ENCODE data around the gene RGS11. TPM values are rescaled to one million over a fixed set of nuclear protein-coding genes. Genes with fewer than 3 reads are reported as not detected.

Gene RGS11
- total and polyA plus RNA-seq, 12 donors: 1.9 to 36.4 (median 12.5) TPM

GRCh38 chr16:321532-321931, 45.8 kb upstream of the RGS11 start:
- H3K9me3 ChIP-seq: no peaks in the 10 kb centered on the region
- WGBS, 2 donors: 75 to 78% methylated on average over 9 of the region's 9 CpGs
- H3K4me1 ChIP-seq: peaks cover 0 to 27% (median 20%) of the 10 kb centered on the region in 9 donors
- ATAC-seq (no peak), DNase-seq (no peak)
- no peak overlapping the region for H3K27ac ChIP-seq
- no peak overlapping the region for H3K4me3 ChIP-seq
- H3K27me3 ChIP-seq: no peaks in the 10 kb centered on the region
- intact Hi-C loops (cut with DNase I): no loop called here
- peaks cover 0 to 21% (median 0%) of the 10 kb centered on the region in 9 donors for H3K36me3 ChIP-seq
- TF ChIP-seq CTCF (IDR thresholded peaks at IDR 0.05): no peak

DNA sequence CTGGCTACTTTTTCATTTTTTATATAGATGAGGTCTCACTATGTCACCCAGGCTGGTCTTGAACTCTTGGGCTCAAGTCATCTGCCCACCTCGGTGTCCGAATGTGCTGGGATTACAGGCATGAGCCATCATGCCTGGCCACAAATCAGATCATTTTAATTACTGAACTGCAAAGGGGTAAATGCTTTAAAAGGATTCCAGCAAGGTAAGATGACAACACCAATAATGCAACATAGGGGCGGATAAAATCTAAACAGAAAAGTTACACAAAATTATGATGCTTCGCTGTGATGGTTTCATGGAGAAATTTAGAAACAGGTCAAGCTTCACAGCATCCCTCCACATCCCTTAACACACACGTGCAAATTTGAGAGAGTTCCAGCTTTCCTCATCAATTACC, 44.5 kb upstream of the RGS11 start:
- intact Hi-C loops (cut with DNase I): no loop called here

DNA sequence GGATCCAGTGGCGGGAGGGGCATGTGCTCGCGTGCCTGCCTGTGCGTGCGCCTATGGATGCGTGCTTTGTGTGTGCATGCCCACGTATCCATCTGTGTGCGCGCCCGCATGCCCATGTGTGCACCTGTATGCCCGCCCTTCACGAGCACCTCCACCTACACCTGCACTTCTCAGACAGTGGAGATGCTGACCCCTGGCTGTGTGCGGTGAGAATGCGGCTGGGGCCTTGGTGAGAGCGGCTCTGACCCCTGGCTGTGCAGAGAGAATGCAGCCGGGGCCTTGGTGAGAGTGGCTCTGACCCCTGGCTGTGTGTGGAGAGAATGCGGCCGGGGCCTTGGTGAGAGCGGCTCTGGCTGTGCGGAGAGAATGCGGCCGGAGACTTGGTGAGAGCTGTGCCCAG, 42.9 kb upstream of the RGS11 start:
- WGBS, 2 donors: 86 to 94% methylated on average over 22 of the region's 22 CpGs
- H3K27me3 ChIP-seq: no peaks in the 10 kb centered on the region
- H3K4me1 ChIP-seq: no peaks in the 10 kb centered on the region
- intact Hi-C loops (cut with DNase I): no loop called here
- no peak for DNase-seq
- TF ChIP-seq CTCF (IDR thresholded peaks at IDR 0.05): no peak
- H3K36me3 ChIP-seq: peaks cover 0 to 34% (median 6%) of the 10 kb centered on the region in 9 donors
- no peak overlapping the region for H3K4me3 ChIP-seq
- H3K27ac ChIP-seq: no peak overlapping the region
- H3K9me3 ChIP-seq: no peaks in the 10 kb centered on the region
- no peak for ATAC-seq

More for the DNA sequence above, 44.5 kb upstream of the RGS11 start:
- Histone ChIP-seq H3K4me1 (peaks cover 0 to 14% (median 11%) of the 10 kb centered on the region in 9 donors), H3K9me3 (no peaks in the 10 kb centered on the region), H3K27me3 (no peaks in the 10 kb centered on the region), H3K4me3 (no peak overlapping the region), H3K27ac (no peak overlapping the region), H3K36me3 (peaks cover 0 to 21% (median 0%) of the 10 kb centered on the region in 9 donors)
- DNase-seq (no peak), ATAC-seq (no peak)
- WGBS, 2 donors: 94 to 97% methylated on average over 5 of the region's 5 CpGs
- TF ChIP-seq CTCF (IDR thresholded peaks at IDR 0.05): no peak

- DNase-seq (no peak), ATAC-seq (no peak)
- H3K27me3 ChIP-seq: no peaks in the 10 kb centered on the region
- no peaks in the 10 kb centered on the region for H3K9me3 ChIP-seq
- H3K4me1 ChIP-seq: no peaks in the 10 kb centered on the region
- H3K27ac ChIP-seq: no peak overlapping the region
- 94 to 96% methylated on average over 5 of the region's 5 CpGs for WGBS, 2 donors
- H3K36me3 ChIP-seq: peaks cover 0 to 45% (median 6%) of the 10 kb centered on the region in 9 donors
- no peak overlapping the region for H3K4me3 ChIP-seq
- TF ChIP-seq CTCF (IDR thresholded peaks at IDR 0.05): no peak
- intact Hi-C loops (cut with DNase I): no loop called here
Measured at GRCh38 chr16:317583-317982, 41.8 kb upstream of the RGS11 start.
